A172 (cell line): Measurements from ENCODE around the gene SPC24. TPM values are rescaled to one million over a fixed set of nuclear protein-coding genes. Genes with fewer than 3 reads are reported as not detected.

ENCODE experiments used
- total RNA-seq: library from RNA; depleted of rRNA; stranded (reverse); fragments of >200 nt; shearing (Covaris generic); gene quantifications from 2 replicates; pipeline ENCODE4 v1.2.3, GENCODE V29; 2014; rRNA removed

Gene SPC24
- total RNA-seq, 1 experiment from 2014 or later, result 113 TPM

Other genes with a start within 250 kb of the SPC24 start
- gene YIPF2, start 227.1 kb downstream of the SPC24 start, total RNA-seq, result 59.4 and 72.8 TPM in 2 replicates
- 45.6 and 56.0 TPM in 2 replicates for gene TIMM29, start 227.0 kb downstream of the SPC24 start, total RNA-seq
- gene SMARCA4, start 194.8 kb downstream of the SPC24 start, total RNA-seq, result 130 and 194 TPM in 2 replicates
- gene LDLR, start 66.3 kb downstream of the SPC24 start, total RNA-seq, result 118 and 151 TPM in 2 replicates
- gene KANK2, start 41.8 kb upstream of the SPC24 start, total RNA-seq, result 135 and 144 TPM in 2 replicates
- not detected in 2 replicates for gene ANGPTL8, start 83.8 kb upstream of the SPC24 start, total RNA-seq
- gene DOCK6, start 106.7 kb upstream of the SPC24 start, total RNA-seq, result 3.8 and 4.4 TPM in 2 replicates
- gene TSPAN16, start 140.4 kb upstream of the SPC24 start, total RNA-seq, result not detected in 2 replicates
- 1.3 and 2.6 TPM in 2 replicates for gene RAB3D, start 183.9 kb upstream of the SPC24 start, total RNA-seq
- 54.9 and 114 TPM in 2 replicates for gene TMEM205, start 190.5 kb upstream of the SPC24 start, total RNA-seq
- gene CCDC159, start 190.7 kb upstream of the SPC24 start, total RNA-seq, result 1.3 and 10.1 TPM in 2 replicates
- gene PLPPR2, start 199.7 kb upstream of the SPC24 start, total RNA-seq, result 15.7 and 19.4 TPM in 2 replicates
- gene SWSAP1, start 218.9 kb upstream of the SPC24 start, total RNA-seq, result 0.65 and 1.6 TPM in 2 replicates
- gene EPOR, start 228.5 kb upstream of the SPC24 start, total RNA-seq, result 3.7 and 5.3 TPM in 2 replicates